Measurements from ENCODE around the gene PITRM1. TPM values are rescaled to one million over a fixed set of nuclear protein-coding genes. Genes with fewer than 3 reads are reported as not detected.

The PITRM1 gene
- polyA plus RNA-seq, 1 of the 3 experiments (the other 2 are of a cell fraction): 79.6 TPM

DNA sequence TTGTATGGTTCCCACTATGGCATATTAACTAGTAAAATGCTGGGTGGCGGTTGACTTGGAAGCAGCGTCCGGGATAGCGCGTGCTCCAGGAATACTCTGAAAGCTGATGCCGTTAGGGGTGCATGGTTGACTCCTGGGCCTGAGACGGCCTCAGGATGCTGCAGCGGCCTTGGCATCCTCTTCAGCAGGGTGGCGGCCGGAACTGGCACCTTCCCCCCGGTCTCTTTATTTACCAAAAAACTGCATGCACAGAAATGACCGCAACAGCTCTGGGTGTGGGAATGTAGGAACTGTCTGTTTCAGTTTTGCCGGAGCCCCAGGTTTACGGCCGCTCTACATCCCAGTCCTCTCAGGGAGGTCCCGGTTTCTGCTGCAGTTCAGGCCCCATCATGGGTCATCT is 76.4 kb downstream of the PITRM1 start:
- 36% methylated on average over 11 of the region's 16 CpGs for WGBS (ENCODE audit: low lambda C conversion rate)
- no peak for DNase-seq
- Histone ChIP-seq H3K9me3 (no peaks in the 10 kb centered on the region), H3K9me2 (no peaks in the 10 kb centered on the region), H4K20me1 (ENCODE audit: insufficient read depth) (no peaks in the 10 kb centered on the region), H3K4me1 (ENCODE audit: control insufficient read depth in 1 of 2, insufficient read depth in 2 of 2, low read depth in 1 of 2, low read length in 1 of 2) (peaks cover 16 to 46% of the 10 kb centered on the region in 2 experiments), H3K4me3 (ENCODE audit: low read depth in 2 of 2, low read length in 1 of 2) (peak overlapping the region in 1 of 2 experiments; percentile 40; a peak in 2 of 4 replicates), H3K4me2 (peak overlapping the region; percentile 77), H3K27me3 (ENCODE audit: insufficient read depth) (no peaks in the 10 kb centered on the region), H3F3A (replicated peaks; ENCODE audit: insufficient read depth) (peaks cover 41% of the 10 kb centered on the region), H3K9ac (peak overlapping the region; percentile 68), H3K27ac (ENCODE audit: low read depth in 2 of 2, low read length in 1 of 2) (peak overlapping the region; percentile 75 to 97), H3K36me3 (replicated peaks in 1 of 2; ENCODE audit: control insufficient read depth in 1 of 2, insufficient read depth in 2 of 2, low read length in 1 of 2) (peaks cover 11 to 32% of the 10 kb centered on the region in 2 experiments), H2AFZ (ENCODE audit: low read depth) (no peak overlapping the region), H3K79me2 (ENCODE audit: insufficient read depth) (peaks cover 80% of the 10 kb centered on the region)
- ChIA-PET POLR2A (no interaction called here), CTCF (no interaction called here)
- TF ChIP-seq FOXJ3 (CRISPR knock-in tag; IDR thresholded peaks at IDR 0.05) (no peak), EP300 (IDR thresholded peaks at IDR 0.05; ENCODE audit: borderline replicate concordance in 1 of 2, low read depth in 1 of 2, low read length in 1 of 2) (no peak), FOSL2 (IDR thresholded peaks at IDR 0.05; ENCODE audit: borderline replicate concordance, low read depth) (no peak), GATA2 (CRISPR knock-in tag; IDR thresholded peaks at IDR 0.05) (no peak), TEAD4 (IDR thresholded peaks at IDR 0.05; ENCODE audit: borderline replicate concordance, insufficient read depth) (no peak), USF2 (IDR thresholded peaks at IDR 0.05; ENCODE audit: borderline replicate concordance, low read depth, low read length) (no peak), POLR2AphosphoS5 (IDR thresholded peaks at IDR 0.05; ENCODE audit: low read depth, low read length) (no peak), RAD21 (IDR thresholded peaks at IDR 0.05; ENCODE audit: low read length) (no peak), GABPA (IDR thresholded peaks at IDR 0.05; ENCODE audit: low read depth) (no peak), REST (IDR thresholded peaks at IDR 0.05; ENCODE audit: low read depth, low read length) (no peak), USF1 (IDR thresholded peaks at IDR 0.05; ENCODE audit: borderline replicate concordance, low read depth) (no peak), RFX5 (IDR thresholded peaks at IDR 0.05; ENCODE audit: low read length) (no peak), ELF1 (IDR thresholded peaks at IDR 0.05) (no peak)
- TF ChIP-seq, protein P1, sequence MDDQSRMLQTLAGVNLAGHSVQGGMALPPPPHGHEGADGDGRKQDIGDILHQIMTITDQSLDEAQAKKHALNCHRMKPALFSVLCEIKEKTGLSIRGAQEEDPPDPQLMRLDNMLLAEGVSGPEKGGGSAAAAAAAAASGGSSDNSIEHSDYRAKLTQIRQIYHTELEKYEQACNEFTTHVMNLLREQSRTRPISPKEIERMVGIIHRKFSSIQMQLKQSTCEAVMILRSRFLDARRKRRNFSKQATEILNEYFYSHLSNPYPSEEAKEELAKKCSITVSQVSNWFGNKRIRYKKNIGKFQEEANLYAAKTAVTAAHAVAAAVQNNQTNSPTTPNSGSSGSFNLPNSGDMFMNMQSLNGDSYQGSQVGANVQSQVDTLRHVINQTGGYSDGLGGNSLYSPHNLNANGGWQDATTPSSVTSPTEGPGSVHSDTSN (IDR thresholded peaks at IDR 0.05): no peak
- TF ChIP-seq, protein P2, sequence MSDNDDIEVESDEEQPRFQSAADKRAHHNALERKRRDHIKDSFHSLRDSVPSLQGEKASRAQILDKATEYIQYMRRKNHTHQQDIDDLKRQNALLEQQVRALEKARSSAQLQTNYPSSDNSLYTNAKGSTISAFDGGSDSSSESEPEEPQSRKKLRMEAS (IDR thresholded peaks at IDR 0.05; ENCODE audit: low read depth): no peak
